Activated CD4-positive, alpha-beta memory T cell treated with anti-CD3 and anti-CD28 coated beads for 36 hours (primary cell): ENCODE data around the gene HELZ. TPM values are rescaled to one million over a fixed set of nuclear protein-coding genes. Genes with fewer than 3 reads are reported as not detected.

Experiments used
- CTCF ChIA-PET: fragments of 350-600 bp; sonication (Branson Sonifier 250); formaldehyde crosslinking; loops from one replicate; lab custom pipeline; 2021; ENCODE audit warnings: antibody characterized with exemption, inconsistent platforms; lab: Charles Lee
- POLR2A ChIA-PET: fragments of 350-600 bp; sonication (Branson Sonifier 250); formaldehyde crosslinking; loops from one replicate; lab custom pipeline; 2021; ENCODE audit warnings: antibody characterized with exemption; lab: Charles Lee
- DNase-seq: peaks from one replicate; pipeline ENCODE4 v3.0.0-alpha.2; 2020
- H3K27ac Mint-ChIP-seq: one replicate; pipeline ENCODE4 v1.8.0; 2021; ENCODE audit warnings: mixed read lengths
- H3K27me3 Mint-ChIP-seq: one replicate; pipeline ENCODE4 v1.8.0; 2021; ENCODE audit warnings: mixed read lengths
- H3K36me3 Mint-ChIP-seq: one replicate; pipeline ENCODE4 v1.8.0; 2021; ENCODE audit warnings: mixed read lengths
- H3K4me1 Mint-ChIP-seq: one replicate; pipeline ENCODE4 v1.8.0; 2021; ENCODE audit warnings: low read depth, mixed read lengths
- H3K4me3 Mint-ChIP-seq: one replicate; pipeline ENCODE4 v1.8.0; 2021; ENCODE audit warnings: mild to moderate bottlenecking, mixed read lengths
- H3K9me3 Mint-ChIP-seq: one replicate; pipeline ENCODE4 v1.8.0; 2021; ENCODE audit warnings: mixed read lengths
- intact Hi-C: fragments of 100-400 bp; cut with micrococcal nuclease; formaldehyde crosslinking; loops from one replicate; pipeline ENCODE4 v1.15.1; 2023
- total RNA-seq, 2 experiments: library from RNA; stranded (reverse); gene quantifications; one replicate each; pipeline ENCODE4 v1.2.3, GENCODE V29; 2021

Gene HELZ
- total RNA-seq, 2 experiments from 2014 or later, result 52.0 to 53.1 TPM

DNA sequence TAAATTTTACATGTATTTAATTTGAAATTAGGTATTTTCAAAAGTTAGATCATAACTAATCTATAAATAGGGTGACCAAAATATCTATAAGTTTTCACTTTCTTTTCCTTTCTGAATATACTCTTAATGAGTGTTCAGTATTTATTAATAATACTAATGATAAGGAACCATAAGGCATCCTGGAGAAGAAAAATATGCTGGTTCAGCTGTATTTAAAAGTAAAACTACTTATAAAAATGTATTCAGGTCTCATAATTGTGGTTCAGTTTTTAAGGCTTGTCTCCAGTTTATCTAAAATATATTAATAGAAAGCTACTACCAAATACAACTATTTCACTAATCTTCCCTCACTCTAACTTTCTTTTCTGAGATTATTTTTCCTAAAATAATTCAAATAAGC, 67.3 kb downstream of the HELZ start:
- H3K4me1 Mint-ChIP-seq, result no peaks in the 10 kb centered on the region
- H3K27ac Mint-ChIP-seq, result no peak overlapping the region
- no peak overlapping the region for H3K4me3 Mint-ChIP-seq
- H3K36me3 Mint-ChIP-seq, result peaks cover 20% of the 10 kb centered on the region
- no peaks in the 10 kb centered on the region for H3K9me3 Mint-ChIP-seq
- DNase-seq, result no peak
- CTCF ChIA-PET, result interaction anchor here (0.6 to 1.1 kb wide), 2 partner anchors 23 to 115 kb away, joined by 3 to 4 read pairs; no protein-coding TSS in a partner anchor
- H3K27me3 Mint-ChIP-seq, result no peaks in the 10 kb centered on the region
- intact Hi-C loops, result no loop called here
- POLR2A ChIA-PET, result no interaction called here

DNA sequence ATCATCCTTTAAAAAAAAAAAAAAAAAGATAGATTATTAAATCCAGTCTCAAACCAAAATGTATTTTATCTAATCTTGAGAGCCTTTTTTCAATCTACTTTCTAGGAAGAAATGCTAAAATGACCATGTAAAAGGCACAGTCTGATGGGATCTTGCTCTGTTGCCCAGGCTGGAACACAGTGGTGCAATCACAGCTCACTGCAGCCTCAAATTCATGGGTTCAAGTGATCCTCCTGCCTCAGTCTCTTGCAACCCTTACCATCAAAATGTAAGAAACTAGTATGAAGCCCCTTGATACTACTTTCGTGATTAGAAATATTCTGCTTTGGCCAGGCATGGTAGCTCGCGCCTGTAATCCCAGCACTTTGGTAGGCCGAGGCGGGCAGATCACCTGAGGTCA, 70.8 kb downstream of the HELZ start:
- Mint-ChIP-seq H3K36me3 (peaks cover 17% of the 10 kb centered on the region), H3K27ac (no peak overlapping the region), H3K27me3 (no peaks in the 10 kb centered on the region), H3K4me3 (no peak overlapping the region), H3K9me3 (no peaks in the 10 kb centered on the region), H3K4me1 (no peaks in the 10 kb centered on the region)
- ChIA-PET CTCF (no interaction called here), POLR2A (no interaction called here)
- intact Hi-C loops, result no loop called here
- DNase-seq, result no peak

DNA sequence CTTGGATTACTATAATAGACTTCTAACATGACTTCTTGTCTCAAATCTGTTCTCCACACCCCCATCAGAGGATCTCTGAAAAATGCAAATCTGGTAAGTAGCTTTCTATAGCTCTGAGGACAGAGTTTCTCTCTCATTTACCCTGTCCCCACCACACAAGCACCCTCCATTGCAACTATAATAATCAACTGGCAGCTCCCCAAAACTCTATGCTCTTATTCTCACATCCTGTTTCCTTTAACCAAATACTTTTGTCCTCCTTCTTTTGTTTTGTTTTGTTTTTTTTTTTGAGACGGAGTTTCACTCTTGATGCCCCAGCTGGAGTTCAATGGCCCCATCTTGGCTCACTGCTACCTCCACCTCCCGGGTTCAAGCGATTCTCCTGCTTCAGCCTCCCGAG, 73.4 kb downstream of the HELZ start:
- Mint-ChIP-seq H3K9me3 (no peaks in the 10 kb centered on the region), H3K27ac (no peak overlapping the region), H3K4me1 (no peaks in the 10 kb centered on the region), H3K4me3 (no peak overlapping the region), H3K27me3 (no peaks in the 10 kb centered on the region), H3K36me3 (peaks cover 17% of the 10 kb centered on the region)
- intact Hi-C loops, result no loop called here
- POLR2A ChIA-PET, result no interaction called here
- CTCF ChIA-PET, result no interaction called here
- DNase-seq, result no peak

DNA sequence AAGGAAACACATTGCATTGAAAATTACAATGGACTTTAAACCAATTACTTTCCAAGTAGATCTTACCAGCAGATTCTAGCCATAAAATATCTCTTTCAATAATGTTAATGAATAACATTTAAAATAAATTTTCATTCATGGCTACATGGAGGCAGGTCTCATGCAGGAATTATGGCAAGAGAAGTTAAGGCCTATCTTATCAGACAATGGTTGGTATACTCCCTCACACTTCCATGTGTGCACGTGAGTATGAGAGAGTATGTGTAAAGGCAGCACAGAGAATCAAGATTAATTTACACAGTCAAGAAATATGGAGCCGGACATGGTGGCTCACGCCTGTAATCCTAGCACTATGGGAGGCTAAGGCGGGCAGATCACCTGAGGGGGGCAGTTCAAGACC, 76.5 kb downstream of the HELZ start:
- CTCF ChIA-PET, result no interaction called here
- intact Hi-C loops, result no loop called here
- Mint-ChIP-seq H3K9me3 (no peaks in the 10 kb centered on the region), H3K27ac (no peak overlapping the region), H3K4me1 (no peaks in the 10 kb centered on the region), H3K27me3 (no peaks in the 10 kb centered on the region), H3K4me3 (no peak overlapping the region), H3K36me3 (peaks cover 24% of the 10 kb centered on the region)
- POLR2A ChIA-PET, result no interaction called here
- no peak for DNase-seq

DNA sequence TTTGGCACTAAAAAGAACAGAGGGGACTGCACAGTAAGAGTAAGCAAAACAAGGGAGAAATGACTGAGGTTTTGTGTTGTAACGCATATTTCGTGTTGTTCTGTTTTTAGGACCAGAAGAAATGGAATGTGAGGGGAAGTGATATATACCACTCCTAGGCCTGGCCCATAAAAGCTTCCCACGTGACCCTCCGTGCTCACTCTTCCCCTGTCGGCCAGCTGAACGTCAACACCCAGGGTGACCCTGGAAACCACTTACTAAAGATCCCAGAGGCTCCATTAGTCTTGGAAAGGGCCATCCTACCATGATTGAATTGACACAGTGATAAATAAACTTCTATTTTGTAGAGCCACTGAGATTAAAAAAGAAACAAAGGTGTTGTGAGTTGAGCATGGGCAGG, 79.8 kb downstream of the HELZ start:
- peaks cover 29% of the 10 kb centered on the region for H3K36me3 Mint-ChIP-seq
- ChIA-PET CTCF (no interaction called here), POLR2A (no interaction called here)
- no peaks in the 10 kb centered on the region for H3K4me1 Mint-ChIP-seq
- no peak for DNase-seq
- intact Hi-C loops, result no loop called here
- no peaks in the 10 kb centered on the region for H3K27me3 Mint-ChIP-seq
- no peak overlapping the region for H3K27ac Mint-ChIP-seq
- no peaks in the 10 kb centered on the region for H3K9me3 Mint-ChIP-seq
- H3K4me3 Mint-ChIP-seq, result no peak overlapping the region

DNA sequence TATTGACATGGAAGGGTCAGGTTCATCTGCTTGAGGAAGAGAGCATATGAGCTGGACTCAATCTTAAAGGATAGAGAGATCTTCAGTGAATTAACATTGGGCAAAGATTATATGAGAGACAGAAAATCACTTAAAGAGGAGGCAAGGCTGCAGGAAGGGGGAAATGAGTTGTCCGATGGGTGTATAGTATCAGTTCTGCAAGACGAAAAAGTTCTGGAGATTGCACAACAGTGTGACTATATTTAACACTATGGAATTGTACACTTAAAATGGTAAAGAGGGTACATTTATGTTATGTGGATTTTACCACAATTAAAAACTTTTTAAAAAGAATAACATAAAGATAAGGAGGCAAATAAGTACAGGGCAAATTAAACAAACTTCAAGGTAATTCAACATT, 80.7 kb downstream of the HELZ start:
- Mint-ChIP-seq H3K4me3 (no peak overlapping the region), H3K27me3 (no peaks in the 10 kb centered on the region), H3K27ac (no peak overlapping the region), H3K9me3 (no peaks in the 10 kb centered on the region), H3K4me1 (no peaks in the 10 kb centered on the region), H3K36me3 (peaks cover 30% of the 10 kb centered on the region)
- ChIA-PET POLR2A (no interaction called here), CTCF (interaction anchor here (0.7 kb wide), 1 partner anchor 130 kb away, joined by 3 read pairs; no protein-coding TSS in a partner anchor)
- DNase-seq, result no peak
- intact Hi-C loops, result no loop called here

DNA sequence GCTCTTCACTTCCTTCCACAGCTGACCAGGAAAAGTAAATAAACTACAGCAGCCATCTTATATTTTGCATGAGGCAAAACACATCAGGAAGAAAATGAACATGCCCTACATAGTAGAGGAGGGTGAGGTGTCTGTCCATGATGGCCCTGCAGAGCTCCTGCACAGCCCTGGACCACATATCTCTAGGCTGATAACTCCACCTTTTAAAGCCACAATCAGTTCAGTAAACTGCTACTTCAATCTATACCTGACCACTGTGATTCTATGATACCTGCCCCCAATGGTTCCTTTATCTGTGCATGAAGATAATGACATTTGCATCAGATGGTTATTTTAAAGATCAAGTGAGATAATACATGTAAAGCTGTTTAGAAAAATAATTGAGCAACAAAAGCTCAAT, 82.2 kb downstream of the HELZ start:
- DNase-seq, result no peak
- POLR2A ChIA-PET, result no interaction called here

DNA sequence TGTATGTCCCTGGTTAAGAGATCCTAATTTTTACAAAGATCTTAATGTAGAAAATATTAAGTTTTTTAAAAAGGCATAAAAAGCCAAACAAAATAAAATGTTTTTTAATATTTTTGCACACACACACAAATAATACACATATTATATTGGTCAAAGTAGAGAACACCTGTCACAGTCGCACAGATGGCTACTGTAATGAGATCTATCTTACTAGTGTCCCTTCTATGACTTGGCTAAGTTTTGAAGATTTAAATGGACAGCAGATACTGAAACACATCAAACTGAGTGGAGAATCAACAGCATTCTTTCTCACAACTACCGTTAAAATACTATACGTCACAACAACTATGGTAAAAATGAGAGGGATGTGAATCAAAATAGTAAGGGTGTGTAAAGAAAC, 83.4 kb downstream of the HELZ start:
- H3K9me3 Mint-ChIP-seq, result peaks cover 4% of the 10 kb centered on the region
- peaks cover 40% of the 10 kb centered on the region for H3K36me3 Mint-ChIP-seq
- POLR2A ChIA-PET, result interaction anchor here (0.6 kb wide), 1 partner anchor 1483 kb away, joined by 3 read pairs; no protein-coding TSS in a partner anchor
- DNase-seq, result no peak
- H3K4me1 Mint-ChIP-seq, result peaks cover 11% of the 10 kb centered on the region
- intact Hi-C loops, result no loop called here
- CTCF ChIA-PET, result no interaction called here
- H3K4me3 Mint-ChIP-seq, result no peak overlapping the region
- H3K27ac Mint-ChIP-seq, result no peak overlapping the region
- no peaks in the 10 kb centered on the region for H3K27me3 Mint-ChIP-seq

More for the DNA sequence above, 82.2 kb downstream of the HELZ start:
- CTCF ChIA-PET, result no interaction called here
- Mint-ChIP-seq H3K27me3 (no peaks in the 10 kb centered on the region), H3K9me3 (peaks cover 2% of the 10 kb centered on the region), H3K4me1 (peaks cover 3% of the 10 kb centered on the region), H3K27ac (no peak overlapping the region), H3K36me3 (peaks cover 35% of the 10 kb centered on the region), H3K4me3 (no peak overlapping the region)
- intact Hi-C loops, result no loop called here

DNA sequence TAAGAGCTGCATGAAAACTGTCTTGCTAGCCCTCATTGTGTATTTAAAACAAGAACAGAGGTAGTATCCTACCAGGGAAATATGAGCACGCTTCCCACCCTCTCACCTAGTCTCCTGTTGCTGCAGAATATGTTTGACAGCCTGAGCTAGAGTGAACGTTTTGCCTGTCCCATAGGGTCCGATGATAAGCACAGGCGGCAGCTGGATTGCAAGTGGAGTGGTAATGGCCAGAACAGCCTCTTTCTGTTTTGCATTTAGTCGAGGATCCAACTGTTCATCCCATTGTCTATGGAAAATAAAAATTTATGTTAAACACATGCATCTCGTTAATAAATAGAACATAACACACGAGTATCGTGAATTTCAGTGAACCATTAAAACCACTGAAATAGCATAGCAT, 84.2 kb downstream of the HELZ start:
- no peaks in the 10 kb centered on the region for H3K27me3 Mint-ChIP-seq
- CTCF ChIA-PET, result no interaction called here
- intact Hi-C loops, result no loop called here
- peaks cover 15% of the 10 kb centered on the region for H3K4me1 Mint-ChIP-seq
- H3K9me3 Mint-ChIP-seq, result peaks cover 4% of the 10 kb centered on the region
- H3K36me3 Mint-ChIP-seq, result peaks cover 44% of the 10 kb centered on the region
- DNase-seq, result no peak
- no peak overlapping the region for H3K27ac Mint-ChIP-seq
- POLR2A ChIA-PET, result no interaction called here
- no peak overlapping the region for H3K4me3 Mint-ChIP-seq

DNA sequence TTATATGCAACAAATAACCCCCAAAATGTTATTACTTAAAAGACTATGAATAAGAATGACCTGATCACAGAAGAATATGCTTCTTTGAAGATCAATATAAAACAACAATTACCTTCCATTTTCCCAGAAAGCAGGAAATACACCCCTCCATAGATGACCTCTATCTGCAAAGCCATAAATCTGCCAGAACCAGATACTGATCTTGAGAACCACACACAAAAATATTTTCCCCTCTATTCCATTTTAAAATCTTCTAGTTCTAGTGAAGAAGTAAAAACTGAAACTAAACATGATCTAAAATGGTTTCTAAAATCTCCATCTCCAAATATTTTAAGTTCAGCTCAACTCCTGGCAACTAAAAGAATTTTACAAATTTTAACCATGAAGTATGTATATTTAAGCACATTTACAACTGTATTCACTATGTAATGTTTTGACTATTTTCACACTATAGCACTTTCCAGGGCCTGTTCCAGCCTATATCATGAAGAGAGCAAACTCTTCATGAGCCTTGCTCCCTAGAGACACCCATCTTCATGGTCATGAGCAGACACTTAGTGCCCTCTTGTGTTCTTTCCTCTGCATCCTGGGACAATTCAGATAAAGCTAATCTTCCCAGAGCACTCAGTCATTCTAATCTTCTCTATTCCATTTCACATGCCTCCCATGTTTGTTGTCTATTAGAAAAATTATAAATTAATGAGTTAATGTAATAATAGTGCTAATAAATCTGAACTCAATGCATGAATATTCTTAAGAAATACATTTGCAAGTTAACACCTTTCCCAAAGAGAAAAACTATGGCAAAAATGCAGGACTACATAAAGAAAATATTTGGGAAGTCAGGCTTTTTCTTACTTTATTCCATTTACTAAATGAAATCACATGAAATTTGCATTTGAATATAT, 87.0 kb downstream of the HELZ start:
- peak overlapping the region; percentile 28 for H3K27ac Mint-ChIP-seq
- peaks cover 32% of the 10 kb centered on the region for H3K36me3 Mint-ChIP-seq
- ChIA-PET CTCF (interaction anchor here (1.5 kb wide), 1 partner anchor 18 kb away, joined by 3 read pairs; no protein-coding TSS in a partner anchor), POLR2A (no interaction called here)
- H3K4me1 Mint-ChIP-seq, result peaks cover 15% of the 10 kb centered on the region
- DNase-seq, result no peak
- intact Hi-C loops, result no loop called here
- H3K9me3 Mint-ChIP-seq, result peaks cover 4% of the 10 kb centered on the region
- no peaks in the 10 kb centered on the region for H3K27me3 Mint-ChIP-seq
- H3K4me3 Mint-ChIP-seq, result no peak overlapping the region

DNA sequence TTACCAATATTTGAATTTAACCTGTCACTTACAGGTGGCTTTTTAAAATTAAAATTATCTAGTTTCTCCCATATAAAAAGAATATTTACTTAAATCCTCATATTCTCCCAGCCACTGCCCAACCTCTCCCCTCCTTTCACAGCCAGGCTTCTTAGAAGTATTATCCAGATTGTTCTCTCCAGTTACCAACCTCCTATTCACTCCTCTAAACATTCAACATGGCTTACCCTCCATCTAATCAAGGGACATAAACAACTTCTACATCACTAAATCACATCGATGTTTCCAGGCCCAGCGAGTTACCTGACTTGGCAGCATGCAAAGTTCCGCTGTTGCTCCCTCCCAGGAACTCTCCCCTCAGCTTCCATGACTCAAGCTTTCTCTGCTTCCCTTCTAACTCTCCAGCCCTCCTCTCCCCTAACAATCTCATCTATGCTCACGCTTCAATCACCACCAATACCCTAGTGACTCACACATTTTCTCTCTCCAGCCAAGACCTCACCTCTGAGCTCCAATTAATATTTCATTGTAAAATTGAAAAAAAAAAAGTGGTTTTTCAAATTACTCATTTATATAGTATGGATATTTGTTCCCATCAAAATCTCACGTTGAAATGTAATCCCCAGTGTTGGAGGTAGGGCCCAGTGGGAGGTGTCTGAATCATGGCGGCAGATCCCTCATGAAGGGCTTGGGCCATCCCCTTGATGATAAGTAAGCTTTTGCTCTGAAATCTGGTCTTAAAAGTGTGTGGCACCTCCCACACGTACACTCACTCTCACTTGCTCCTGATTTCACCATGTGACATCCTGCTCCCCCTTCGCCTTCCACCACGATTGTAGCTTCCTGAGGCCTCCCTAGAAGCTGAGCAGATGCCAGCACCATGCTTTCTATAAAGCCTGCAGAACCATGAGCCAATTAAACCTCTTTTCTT, 88.5 kb downstream of the HELZ start:
- peak; percentile 35 for DNase-seq
- CTCF ChIA-PET, result no interaction called here
- intact Hi-C loops, result no loop called here
- Mint-ChIP-seq H3K36me3 (peaks cover 39% of the 10 kb centered on the region), H3K27ac (no peak overlapping the region), H3K4me1 (peaks cover 22% of the 10 kb centered on the region), H3K27me3 (no peaks in the 10 kb centered on the region), H3K9me3 (peaks cover 4% of the 10 kb centered on the region), H3K4me3 (no peak overlapping the region)
- POLR2A ChIA-PET, result no interaction called here

DNA sequence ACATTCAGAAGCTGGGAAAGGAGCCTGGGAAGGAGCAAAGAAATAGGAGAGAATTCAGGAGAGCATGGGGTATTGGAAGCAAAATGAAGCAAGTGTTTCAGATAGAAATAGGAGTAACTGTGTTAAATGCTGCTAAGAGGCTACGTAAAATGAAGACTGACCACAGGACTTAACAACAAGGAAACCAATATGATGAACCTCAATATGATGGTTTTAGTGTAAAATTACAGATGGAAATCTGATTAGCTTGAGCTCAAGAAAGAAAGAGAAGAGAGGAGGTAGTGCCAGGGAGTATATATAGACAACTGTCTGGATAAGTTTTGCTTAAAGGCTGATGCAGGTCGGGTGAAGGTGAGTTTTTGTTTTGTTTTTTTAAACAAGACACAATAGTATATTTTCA, 92.2 kb downstream of the HELZ start:
- peaks cover 34% of the 10 kb centered on the region for H3K36me3 Mint-ChIP-seq

More for the DNA sequence above, 92.2 kb downstream of the HELZ start:
- CTCF ChIA-PET, result interaction anchor here (0.6 kb wide), 2 partner anchors 179 to 1170 kb away, joined by 3 to 6 read pairs; no protein-coding TSS in a partner anchor
- Mint-ChIP-seq H3K27ac (no peak overlapping the region), H3K4me1 (peaks cover 20% of the 10 kb centered on the region), H3K27me3 (no peaks in the 10 kb centered on the region), H3K4me3 (no peak overlapping the region), H3K9me3 (peaks cover 2% of the 10 kb centered on the region)
- POLR2A ChIA-PET, result no interaction called here
- no peak for DNase-seq
- intact Hi-C loops, result no loop called here
